KOPT-K1 (cell line): Measurements from ENCODE around the gene ZFR2.
A peak's percentile ranks its signal among the peaks of the same experiment; 100 is the strongest.
"Not testable (repeated sequence)": the region's sequence is repeated elsewhere in the genome, so short reads cannot be mapped to it uniquely, and the experiment has no call there.

Experiments used
- H3K27ac ChIP-seq: fragments of 200-600 bp; sonication (generic); 2 replicates; pipeline ENCODE4 v1.5.1; 2016; ENCODE audit warnings: antibody characterized with exemption, mild to moderate bottlenecking, low read depth, low read length; ENCODE audit not compliant: poor library complexity, severe bottlenecking
- H3K36me3 ChIP-seq: fragments of 200-600 bp; sonication (generic); 2 replicates; pipeline ENCODE4 v1.5.1; 2017; ENCODE audit warnings: antibody characterized with exemption, mild to moderate bottlenecking, low read length, moderate library complexity; ENCODE audit not compliant: insufficient read depth
- H3K9me3 ChIP-seq: fragments of 200-600 bp; sonication (generic); 2 replicates; pipeline ENCODE4 v1.5.1; 2017; ENCODE audit warnings: antibody characterized with exemption, low read length, mild to moderate bottlenecking; ENCODE audit not compliant: insufficient read depth, poor library complexity, severe bottlenecking

Gene ZFR2

DNA sequence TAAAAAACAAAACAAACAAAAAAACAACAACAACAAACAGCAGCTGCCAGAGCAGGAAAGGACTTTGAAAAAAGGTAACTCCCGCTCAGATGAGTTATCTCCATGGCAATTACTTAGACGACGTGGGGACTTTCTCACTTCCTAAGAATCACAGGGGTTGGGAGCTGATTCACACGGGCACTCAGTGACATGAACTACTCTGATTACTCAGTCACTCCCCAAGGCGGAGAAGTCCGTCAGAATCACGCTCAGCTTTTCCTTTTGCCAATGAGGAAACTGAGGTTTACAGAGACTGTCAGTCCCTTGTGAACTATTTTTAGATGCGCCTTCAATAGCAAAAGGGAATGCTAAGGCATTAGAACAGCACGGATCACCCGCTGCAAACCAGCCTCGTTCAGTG lies 50.4 kb downstream of the ZFR2 start:
- Histone ChIP-seq H3K9me3 (no peaks in the 10 kb centered on the region), H3K36me3 (no peaks in the 10 kb centered on the region), H3K27ac (no peak overlapping the region)

DNA sequence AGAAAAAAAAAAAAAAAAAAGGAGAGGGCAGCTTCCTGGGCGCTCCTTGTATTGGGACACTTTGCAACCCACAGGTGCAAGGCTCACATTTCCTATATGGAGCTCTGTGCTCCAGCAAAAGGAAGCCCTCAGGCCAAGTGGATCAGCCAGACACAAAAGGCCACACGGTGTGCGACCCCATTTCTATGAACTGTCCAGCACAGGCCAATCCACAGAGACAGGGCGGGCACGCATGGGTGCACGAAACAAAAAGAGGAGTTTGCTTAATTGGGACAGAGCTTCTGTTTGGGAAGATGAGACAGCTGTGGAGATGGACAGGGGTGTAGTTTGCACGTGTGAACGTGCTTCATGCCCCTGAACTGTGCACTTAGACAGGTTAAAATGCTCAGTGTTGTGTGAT lies 51.1 kb downstream of the ZFR2 start:
- Histone ChIP-seq H3K36me3 (no peaks in the 10 kb centered on the region), H3K27ac (no peak overlapping the region), H3K9me3 (no peaks in the 10 kb centered on the region)

DNA sequence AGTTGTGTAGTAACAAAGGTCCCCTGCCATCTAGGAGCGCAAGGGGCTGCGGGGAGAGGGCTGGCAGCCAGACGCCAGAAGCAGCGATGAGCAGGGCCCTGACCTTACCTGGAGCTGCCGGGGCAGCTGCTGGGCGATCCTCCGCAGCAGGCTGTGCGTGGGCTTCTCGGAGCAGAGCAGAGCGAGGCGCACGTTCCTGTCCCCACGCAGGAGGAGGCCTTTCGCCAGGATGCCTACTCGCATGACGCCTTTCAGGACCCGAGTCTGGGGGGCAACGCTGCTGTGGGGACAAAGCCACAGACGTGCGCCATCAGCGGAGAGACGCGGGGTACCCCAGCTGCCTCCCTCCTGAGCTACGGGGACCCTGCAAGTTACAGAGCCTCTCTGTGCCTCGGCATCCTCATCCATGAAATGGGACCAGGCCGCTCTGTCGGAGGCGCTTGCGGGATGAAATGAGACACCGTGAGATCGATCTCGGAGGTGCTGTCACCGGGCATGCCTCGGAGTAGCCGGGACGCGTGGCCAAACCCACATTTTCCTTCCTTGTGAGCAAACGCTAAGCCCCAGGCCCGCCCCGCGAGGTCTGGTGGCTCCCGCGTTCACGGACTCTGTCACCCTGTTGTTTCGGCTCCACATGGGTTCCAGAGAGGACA lies 52.1 kb downstream of the ZFR2 start:
- no peaks in the 10 kb centered on the region for H3K36me3 ChIP-seq
- no peaks in the 10 kb centered on the region for H3K9me3 ChIP-seq
- H3K27ac ChIP-seq: no peak overlapping the region

DNA sequence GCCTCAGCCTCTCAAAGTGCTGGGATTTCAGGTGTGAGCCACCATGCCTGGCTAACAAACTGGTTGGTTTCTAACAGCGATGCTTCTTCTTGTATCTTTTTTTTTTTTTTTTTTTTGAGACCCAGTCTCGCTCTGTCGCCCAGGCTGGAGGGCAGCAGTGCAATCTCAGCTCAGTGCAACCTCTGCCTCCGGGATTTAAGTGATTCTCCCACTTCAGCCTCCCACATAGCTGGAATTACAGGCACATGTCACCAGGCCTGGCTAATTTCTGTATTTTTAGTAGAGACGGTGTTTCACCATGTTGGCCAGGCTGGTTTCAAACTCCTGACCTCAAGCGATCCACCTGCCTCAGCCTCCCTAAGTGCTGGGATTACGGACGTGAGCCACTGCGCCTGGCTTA lies 52.7 kb downstream of the ZFR2 start:
- H3K36me3 ChIP-seq, H3K9me3 ChIP-seq, H3K27ac ChIP-seq: not testable (repeated sequence)

DNA sequence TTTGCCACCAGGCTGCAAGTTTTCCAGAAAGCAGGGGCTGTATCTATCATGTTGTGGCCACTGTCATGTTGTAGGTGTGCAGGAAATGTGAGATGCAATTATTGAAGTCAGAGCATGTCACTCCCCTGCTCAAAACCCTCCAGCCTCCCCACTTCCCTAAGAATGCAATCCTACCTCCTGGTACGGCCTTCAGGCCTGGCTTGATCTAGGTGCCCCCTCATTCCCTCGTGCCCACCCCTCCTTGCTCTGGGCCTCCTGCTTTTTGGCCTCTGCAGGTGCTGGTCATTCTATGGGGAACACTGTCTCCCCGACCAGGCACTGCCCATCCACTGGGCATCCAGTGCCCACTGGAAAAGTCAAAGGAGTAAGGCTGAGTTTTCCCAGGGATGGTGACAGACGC lies 54.2 kb downstream of the ZFR2 start:
- no peaks in the 10 kb centered on the region for H3K36me3 ChIP-seq
- H3K9me3 ChIP-seq: no peaks in the 10 kb centered on the region
- H3K27ac ChIP-seq: peak overlapping the region; percentile 62

DNA sequence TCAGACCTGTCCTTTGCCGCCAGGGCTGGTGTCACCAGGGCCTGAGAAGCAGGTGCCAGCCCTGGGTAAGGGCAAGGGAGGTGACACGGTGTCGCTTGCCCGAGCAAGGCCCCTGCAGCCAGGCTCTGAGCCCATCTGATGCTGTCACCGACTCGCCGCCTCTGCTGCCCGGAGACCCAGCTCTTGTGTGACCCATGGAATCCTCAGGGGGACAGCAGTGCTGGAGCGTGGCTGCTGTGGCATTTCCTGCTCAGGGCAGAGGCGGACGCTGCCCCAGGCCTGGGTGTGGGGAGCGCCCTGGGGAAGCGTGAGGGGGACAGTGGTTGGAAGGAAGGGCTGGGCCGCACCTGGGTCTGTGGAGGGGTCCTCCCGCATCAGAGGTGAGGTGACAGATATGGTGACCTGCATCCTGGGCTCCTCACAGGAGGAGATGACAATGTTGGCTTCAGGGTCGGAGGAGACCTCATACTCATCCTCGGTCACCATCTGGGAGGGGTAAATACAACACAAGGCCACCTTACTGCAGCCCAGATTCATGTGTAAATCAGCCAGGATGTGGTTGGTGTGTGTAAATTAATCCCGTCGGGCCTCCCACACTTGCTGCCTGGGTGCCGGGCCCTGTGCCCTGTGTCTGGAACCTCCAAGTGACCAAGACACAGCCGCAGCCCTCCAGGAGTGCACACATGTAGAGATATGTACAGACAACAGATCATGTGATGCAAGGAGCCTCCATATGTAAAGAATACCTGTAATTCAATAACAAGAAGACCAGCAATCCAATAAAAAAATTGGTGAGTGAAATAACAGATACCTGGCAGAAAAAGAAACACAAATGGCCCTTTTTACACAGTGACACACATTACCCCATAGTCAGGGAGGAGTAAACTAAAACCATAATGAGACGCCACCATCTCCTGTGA lies 55.1 kb downstream of the ZFR2 start:
- Histone ChIP-seq H3K36me3 (no peaks in the 10 kb centered on the region), H3K9me3 (no peaks in the 10 kb centered on the region), H3K27ac (peak overlapping the region; percentile 62)

DNA sequence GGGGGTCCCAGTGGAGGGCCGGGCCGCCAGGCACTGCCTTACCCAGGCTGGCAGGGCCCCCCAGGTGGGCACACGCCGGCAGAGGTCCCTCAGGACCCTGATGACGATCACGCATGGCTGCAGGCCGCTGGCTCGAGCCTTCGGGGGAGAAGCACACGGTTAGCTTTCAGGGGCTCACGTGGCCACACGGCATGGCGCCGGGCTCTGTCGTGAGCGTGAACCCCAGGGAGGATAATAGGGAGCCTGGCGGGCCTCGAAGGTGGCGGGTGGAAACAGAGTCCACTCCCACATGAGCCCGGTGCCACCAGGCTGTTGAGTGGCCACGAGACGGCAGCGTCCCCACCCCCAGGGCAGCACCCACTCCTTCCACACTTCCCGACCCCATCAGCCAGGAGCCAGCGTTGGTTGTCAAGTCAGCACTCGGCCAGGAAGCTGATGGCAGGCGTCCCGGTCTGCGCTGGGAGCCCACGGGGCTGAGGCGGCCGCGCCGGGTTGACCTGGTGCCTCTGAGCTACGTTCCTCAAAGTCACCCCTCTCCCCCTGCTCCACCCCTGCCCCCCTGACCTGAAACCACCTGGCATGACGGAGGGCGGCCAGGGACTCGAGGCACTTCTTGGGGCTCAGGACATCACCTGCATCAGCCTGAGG lies 58.0 kb downstream of the ZFR2 start:
- Histone ChIP-seq H3K27ac (peak overlapping the region; percentile 32), H3K36me3 (no peaks in the 10 kb centered on the region), H3K9me3 (no peaks in the 10 kb centered on the region)

DNA sequence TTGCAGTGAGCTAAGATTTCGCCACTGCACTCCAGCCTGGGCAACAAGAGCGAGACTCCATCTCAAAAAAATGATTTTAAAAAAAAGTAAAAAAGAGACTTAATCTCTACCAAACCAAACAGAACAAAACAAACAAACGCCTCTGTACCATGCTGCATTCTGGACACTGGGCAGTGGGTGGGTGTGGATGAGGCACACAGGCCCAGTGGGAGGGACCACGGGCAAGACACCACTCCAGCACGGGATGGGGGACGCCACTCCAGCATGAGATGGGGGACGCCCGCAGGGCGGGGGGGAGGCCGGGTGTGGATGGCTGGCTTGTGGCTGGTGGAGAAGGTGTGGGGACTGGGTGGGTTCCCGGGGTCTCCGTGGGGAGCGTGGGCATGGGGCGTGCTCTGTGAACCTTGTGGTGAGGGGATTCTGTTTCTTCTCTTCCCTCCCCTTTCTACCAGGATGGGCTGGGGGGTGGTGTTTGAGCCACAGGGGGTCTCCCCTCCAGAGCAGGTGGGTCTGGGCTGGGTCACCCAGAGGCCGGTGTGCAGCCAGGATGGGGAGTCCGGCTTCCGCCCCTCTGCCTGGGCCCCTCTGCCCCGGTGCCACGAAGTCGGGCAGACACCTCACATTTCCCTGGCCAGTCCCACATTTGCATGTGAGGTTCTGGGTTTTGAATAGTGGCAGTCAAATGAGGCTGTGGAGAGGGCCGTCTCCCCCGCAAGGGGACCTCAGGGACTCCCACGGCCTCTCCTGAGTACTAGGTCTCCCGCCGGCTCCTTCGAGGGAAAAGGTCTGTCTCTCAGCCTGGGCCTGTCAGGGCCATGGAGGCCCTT lies 58.7 kb downstream of the ZFR2 start:
- no peaks in the 10 kb centered on the region for H3K9me3 ChIP-seq
- no peaks in the 10 kb centered on the region for H3K36me3 ChIP-seq
- peak overlapping the region; percentile 32 for H3K27ac ChIP-seq

DNA sequence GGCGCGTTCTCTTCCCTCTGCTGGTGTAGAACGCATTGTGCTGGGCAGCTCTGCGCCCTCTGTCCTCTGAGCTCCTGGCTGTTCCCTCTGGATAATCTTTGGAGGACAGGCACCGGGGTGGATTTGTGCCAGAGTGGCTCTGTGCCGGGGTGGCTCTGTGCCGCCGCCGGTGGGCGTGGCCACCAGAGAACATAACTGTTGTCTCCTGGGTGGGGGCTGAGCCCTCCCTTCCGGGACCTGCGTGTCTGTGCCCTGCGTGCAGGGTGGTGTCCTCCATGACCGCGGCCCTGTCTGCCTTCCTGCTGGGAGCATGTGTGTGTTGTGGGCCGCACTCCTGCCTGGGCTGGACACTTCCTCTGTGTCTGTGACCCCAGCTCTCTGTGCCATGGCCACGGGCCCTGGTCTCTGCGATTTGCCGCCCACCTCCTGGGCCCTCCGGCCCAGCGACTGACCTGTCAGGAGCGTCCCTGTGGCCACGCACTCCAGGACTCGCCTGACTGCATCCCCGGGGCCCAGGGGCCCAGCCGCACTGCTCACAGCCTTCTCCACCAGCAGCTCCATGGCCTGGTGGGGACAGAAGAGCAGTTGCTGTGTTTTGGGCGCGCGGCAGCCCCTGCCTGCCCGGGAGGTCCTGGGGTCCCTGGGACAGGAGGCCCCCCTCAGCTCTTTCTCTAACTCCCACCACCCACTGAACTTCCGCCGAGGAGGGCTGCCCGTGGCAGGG lies 60.3 kb downstream of the ZFR2 start:
- no peaks in the 10 kb centered on the region for H3K36me3 ChIP-seq
- no peaks in the 10 kb centered on the region for H3K9me3 ChIP-seq
- no peak overlapping the region for H3K27ac ChIP-seq

DNA sequence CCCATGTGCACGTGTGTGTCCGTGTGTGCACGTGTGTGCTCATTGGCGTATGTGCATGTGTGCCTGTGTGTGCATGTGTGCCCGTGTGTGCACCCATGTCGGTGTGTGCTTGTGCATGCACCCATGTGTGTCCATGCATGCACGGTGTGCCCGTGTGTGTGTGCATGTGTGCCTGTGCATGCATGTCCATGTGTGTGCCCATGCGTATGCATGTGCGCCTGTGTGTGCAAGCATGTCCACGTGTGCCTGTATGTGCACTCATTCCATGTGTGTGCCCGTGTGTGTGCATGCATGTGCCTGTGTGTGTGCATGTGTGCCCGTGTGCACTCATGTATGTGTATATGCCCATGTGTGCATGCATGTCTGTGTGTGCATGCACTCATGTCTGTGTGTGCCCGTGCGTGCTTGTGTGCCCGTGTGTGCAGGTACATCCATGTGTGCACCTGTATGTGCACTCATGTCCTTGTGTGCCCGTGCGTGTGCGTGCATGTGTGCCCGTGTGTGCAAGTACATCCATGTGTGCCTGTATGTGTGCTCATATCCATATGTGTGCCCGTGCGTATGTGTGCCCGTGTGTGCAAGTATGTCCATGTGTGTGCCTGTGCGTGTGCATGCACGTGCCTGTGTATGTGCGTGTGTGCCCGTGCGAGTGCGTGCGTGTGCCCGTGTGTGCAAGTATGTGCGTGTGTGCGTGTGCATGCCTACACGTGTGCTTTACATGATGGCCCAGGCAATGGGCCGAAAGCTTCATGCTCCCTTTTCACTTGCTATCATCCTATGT lies 61.1 kb downstream of the ZFR2 start:
- no peaks in the 10 kb centered on the region for H3K9me3 ChIP-seq

DNA sequence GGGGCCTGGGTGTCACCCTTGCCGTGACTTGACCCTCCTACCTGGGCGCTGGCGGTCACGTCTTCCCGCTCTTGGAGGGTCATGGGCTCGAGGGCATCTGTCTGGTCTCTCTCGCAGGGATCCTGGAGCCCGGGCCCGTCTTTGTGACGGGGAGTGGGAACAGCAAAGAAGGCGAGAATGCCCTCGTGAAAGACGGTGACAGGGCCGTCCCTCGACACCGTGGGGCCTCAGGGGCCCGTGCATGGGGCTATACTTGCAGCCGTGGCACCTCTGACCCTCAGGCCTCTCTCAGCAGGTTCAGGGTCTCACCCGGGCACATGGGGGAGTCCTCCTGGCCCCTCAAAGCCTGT lies 61.7 kb downstream of the ZFR2 start:
- no peak overlapping the region for H3K27ac ChIP-seq
- no peaks in the 10 kb centered on the region for H3K9me3 ChIP-seq

More for the DNA sequence above, 61.1 kb downstream of the ZFR2 start:
- Histone ChIP-seq H3K36me3 (no peaks in the 10 kb centered on the region), H3K27ac (no peak overlapping the region)

DNA sequence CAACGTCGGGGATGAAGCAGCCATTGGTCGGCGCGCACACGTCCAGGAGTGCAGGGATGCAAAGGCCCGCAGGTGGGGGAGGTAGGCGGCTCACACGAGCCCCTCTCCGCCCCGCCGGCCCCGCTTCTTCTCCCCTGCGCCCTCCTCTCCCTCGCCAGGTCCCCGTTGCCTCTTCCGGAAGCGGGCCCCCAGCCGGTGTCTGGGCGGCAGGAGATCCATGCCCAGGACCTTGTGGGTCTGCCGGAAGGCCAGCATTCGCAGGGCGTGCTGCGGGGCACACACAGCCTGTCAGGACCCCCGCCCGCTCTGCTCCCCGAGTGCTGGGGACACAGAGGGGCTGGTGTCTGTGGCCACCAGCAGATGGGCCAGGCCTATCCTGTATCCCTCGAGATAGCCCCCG lies 63.0 kb downstream of the ZFR2 start:
- Histone ChIP-seq H3K9me3 (no peaks in the 10 kb centered on the region), H3K27ac (no peak overlapping the region), H3K36me3 (no peaks in the 10 kb centered on the region)

More for the DNA sequence above, 61.7 kb downstream of the ZFR2 start:
- H3K36me3 ChIP-seq: no peaks in the 10 kb centered on the region

DNA sequence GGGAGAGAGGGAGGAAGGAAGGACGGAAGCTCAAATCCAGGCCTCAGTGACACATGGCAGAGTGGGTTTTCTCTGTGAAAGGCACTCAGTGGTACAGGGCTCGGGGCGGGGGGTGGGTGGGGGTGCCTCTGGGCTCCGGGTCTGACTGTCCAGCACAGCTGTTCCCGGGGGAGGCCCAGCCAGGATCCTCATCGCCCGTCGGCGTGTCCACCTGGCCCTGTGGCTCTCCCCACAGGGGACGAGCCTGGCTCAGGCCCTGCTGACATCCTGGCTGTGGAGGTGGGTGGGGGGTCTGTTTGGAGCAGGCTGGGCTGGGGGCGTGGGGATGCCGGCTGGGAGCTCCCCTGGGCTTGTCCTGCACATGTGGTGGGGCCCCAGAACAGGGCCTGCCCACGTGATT lies 64.4 kb downstream of the ZFR2 start:
- Histone ChIP-seq H3K9me3 (no peaks in the 10 kb centered on the region), H3K36me3 (no peaks in the 10 kb centered on the region), H3K27ac (no peak overlapping the region)

DNA sequence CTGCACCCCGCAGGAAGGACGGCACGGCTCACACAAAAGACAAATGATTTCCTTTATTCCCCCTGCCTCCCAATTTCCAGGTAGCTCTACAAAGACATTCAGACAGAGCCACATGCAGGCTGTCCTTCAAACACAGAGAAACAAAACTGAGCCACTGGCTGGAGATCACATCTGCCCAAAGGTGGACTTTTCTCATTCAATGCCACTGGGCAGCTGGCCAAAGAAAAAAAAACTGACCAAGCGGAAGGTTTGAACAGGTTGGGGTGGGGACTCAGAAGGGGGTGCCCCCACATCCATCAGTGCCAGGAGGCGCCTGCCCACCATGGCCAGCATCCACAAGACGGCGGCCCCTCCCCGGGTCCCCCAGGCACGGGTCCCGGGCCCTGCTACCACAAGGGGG lies 64.9 kb downstream of the ZFR2 start:
- Histone ChIP-seq H3K27ac (no peak overlapping the region), H3K36me3 (no peaks in the 10 kb centered on the region), H3K9me3 (no peaks in the 10 kb centered on the region)
